ENCODE data around the gene BRD8. TPM values are rescaled to one million over a fixed set of nuclear protein-coding genes. Genes with fewer than 3 reads are reported as not detected.

BRD8 gene
- total and polyA plus RNA-seq, 10 of the 15 experiments (the other 5 are each of a cell fraction or from before 2014, with no cell fraction given): 28.1 to 78.5 (median 44.5) TPM

DNA sequence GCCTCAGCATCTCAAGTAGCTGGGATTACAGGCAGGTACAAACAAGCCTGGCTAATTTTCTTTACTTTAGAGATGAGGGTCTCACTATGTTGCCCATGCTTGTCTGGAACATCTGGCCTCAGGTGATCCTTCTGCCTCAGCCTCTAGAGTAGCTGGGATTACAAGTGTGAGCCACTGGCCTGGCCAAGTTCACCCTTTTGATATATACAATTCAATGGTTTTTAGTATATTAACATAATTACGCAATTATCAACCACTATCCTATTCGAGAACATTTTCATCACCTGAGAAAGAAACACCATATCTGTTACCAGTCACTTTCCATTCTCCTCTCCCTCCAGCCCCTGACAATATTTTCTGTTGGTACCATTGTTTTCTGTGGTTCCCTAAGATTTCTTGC lies 38.4 kb upstream of the BRD8 start:
- CTCF ChIA-PET: interaction anchor here (1.9 kb wide), 1 partner anchor 66 kb away, joined by 4 read pairs; no protein-coding TSS in a partner anchor
- Histone ChIP-seq H3K79me2 (ENCODE audit: control insufficient read depth, insufficient read depth, low read length) (peaks cover 13% of the 10 kb centered on the region), H4K20me1 (ENCODE audit: control insufficient read depth, insufficient read depth) (no peaks in the 10 kb centered on the region), H3K4me2 (ENCODE audit: control insufficient read depth, insufficient read depth) (no peak overlapping the region), H3K27ac (ENCODE audit: control insufficient read depth, insufficient read depth) (no peak overlapping the region), H3K4me1 (ENCODE audit: control insufficient read depth, insufficient read depth, low read length) (no peaks in the 10 kb centered on the region; the same call in 1 of the 2 replicates), H3K36me3 (ENCODE audit: control insufficient read depth in 2 of 2, insufficient read depth in 2 of 2, low read length in 1 of 2) (no peaks in the 10 kb centered on the region), H3K9me3 (replicated peaks; ENCODE audit: control insufficient read depth, insufficient read depth, low read length) (no peaks in the 10 kb centered on the region), H3K9ac (ENCODE audit: control insufficient read depth, insufficient read depth, low read length) (no peak overlapping the region), H2AFZ (ENCODE audit: control insufficient read depth, low read depth, low read length) (no peak overlapping the region), H3K4me3 (no peak overlapping the region), H3K27me3 (replicated peaks in 1 of 2; ENCODE audit: control insufficient read depth in 2 of 2, insufficient read depth in 2 of 2, low read length in 1 of 2) (no peaks in the 10 kb centered on the region)
- in situ Hi-C loops (cut with MboI): no loop called here
- SMC1A ChIA-PET (ENCODE audit: uncharacterized antibody, unreplicated experiment): no interaction called here
- FAIRE-seq: no peak
- POLR2A ChIA-PET: no interaction called here
- no peak for DNase-seq (ENCODE audit: low read depth, low spot score)
- WGBS (ENCODE audit: insufficient coverage, insufficient replicate concordance, low lambda C conversion rate, missing lambda C conversion rate): 74% methylated on average over 2 of the region's 2 CpGs
- TF ChIP-seq SRF (IDR thresholded peaks at IDR 0.05; ENCODE audit: low read depth in 2 of 2, low read length in 2 of 2) (no peak), DPF2 (IDR thresholded peaks at IDR 0.05) (no peak), NR2C2 (IDR thresholded peaks at IDR 0.05; ENCODE audit: borderline replicate concordance, control insufficient read depth, insufficient read length, low read depth) (no peak), ZBED1 (IDR thresholded peaks at IDR 0.05; ENCODE audit: borderline replicate concordance) (no peak), NR2F1 (conservative IDR thresholded peaks at IDR 0.05) (no peak), SIX5 (IDR thresholded peaks at IDR 0.05; ENCODE audit: low read depth, low read length, severe bottlenecking) (no peak)
- TF ChIP-seq, protein P1, sequence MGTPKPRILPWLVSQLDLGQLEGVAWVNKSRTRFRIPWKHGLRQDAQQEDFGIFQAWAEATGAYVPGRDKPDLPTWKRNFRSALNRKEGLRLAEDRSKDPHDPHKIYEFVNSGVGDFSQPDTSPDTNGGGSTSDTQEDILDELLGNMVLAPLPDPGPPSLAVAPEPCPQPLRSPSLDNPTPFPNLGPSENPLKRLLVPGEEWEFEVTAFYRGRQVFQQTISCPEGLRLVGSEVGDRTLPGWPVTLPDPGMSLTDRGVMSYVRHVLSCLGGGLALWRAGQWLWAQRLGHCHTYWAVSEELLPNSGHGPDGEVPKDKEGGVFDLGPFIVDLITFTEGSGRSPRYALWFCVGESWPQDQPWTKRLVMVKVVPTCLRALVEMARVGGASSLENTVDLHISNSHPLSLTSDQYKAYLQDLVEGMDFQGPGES (IDR thresholded peaks at IDR 0.05): no peak
- TF ChIP-seq, protein P2, sequence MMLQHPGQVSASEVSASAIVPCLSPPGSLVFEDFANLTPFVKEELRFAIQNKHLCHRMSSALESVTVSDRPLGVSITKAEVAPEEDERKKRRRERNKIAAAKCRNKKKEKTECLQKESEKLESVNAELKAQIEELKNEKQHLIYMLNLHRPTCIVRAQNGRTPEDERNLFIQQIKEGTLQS (IDR thresholded peaks at IDR 0.05; ENCODE audit: borderline replicate concordance, extremely low read depth, low read depth, low read length): no peak
- no peak for ATAC-seq
- intact Hi-C loops (cut with micrococcal nuclease; ENCODE audit: unreplicated experiment): no loop called here
- no TSS peak for BruUV-seq (replicated peaks)
- RAD21 ChIA-PET (ENCODE audit: unreplicated experiment): no interaction called here
